ENCODE data around the gene MMGT1.

DNA sequence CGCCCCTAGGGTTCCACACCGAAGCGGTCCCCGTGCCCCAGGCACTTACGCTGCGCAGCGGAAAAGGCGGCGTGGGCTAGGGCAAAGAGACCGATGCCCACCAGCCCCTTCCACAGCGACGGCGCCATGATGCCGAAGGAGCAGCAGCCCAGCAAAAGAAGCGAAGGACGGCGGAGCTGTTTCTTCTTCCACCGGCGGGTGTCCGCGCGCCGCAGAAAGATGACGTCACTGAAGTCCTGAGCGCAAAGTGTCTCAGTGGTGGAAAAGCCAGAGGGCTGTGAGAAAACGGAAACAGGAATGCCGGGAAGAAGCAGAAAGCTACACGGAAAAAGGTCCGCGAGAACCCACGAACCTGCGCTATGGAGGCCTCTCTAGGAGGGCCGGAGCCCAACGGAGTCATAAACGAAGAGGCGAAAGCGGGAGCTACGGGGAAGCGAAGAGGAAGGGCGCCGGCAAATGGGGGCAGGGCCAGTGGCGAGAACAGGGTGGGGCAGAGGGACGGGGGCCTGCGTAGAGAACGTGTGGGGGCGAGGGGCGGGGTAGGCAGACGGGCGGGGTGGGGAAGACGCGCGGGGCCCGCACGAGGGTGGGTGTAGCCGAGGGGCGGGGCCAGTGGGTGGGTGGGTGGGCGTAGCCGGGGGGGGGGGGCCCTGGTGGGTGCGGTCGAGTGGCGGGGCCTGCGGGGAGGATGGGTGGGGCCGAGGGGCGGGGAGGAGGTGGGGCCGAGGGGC is at the start of gene MMGT1:
- TF ChIP-seq, protein P1, sequence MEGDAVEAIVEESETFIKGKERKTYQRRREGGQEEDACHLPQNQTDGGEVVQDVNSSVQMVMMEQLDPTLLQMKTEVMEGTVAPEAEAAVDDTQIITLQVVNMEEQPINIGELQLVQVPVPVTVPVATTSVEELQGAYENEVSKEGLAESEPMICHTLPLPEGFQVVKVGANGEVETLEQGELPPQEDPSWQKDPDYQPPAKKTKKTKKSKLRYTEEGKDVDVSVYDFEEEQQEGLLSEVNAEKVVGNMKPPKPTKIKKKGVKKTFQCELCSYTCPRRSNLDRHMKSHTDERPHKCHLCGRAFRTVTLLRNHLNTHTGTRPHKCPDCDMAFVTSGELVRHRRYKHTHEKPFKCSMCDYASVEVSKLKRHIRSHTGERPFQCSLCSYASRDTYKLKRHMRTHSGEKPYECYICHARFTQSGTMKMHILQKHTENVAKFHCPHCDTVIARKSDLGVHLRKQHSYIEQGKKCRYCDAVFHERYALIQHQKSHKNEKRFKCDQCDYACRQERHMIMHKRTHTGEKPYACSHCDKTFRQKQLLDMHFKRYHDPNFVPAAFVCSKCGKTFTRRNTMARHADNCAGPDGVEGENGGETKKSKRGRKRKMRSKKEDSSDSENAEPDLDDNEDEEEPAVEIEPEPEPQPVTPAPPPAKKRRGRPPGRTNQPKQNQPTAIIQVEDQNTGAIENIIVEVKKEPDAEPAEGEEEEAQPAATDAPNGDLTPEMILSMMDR (IDR thresholded peaks at IDR 0.05; ENCODE audit: low read length), result no peak
- TF ChIP-seq EZH2 (IDR thresholded peaks at IDR 0.05; ENCODE audit: borderline replicate concordance, low read length), result no peak

All from OCI-LY1 (cell line).